Right lobe of liver (tissue), 6 donors: Measurements from ENCODE around the gene TSPAN5. TPM values are rescaled to one million over a fixed set of nuclear protein-coding genes. Genes with fewer than 3 reads are reported as not detected.

Experiments used
- ATAC-seq, 4 donors: fragments of 200-7000 bp; cut with Tn5 transposase; one replicate each; pipeline ENCODE4 v1.9.1; 2020; ENCODE audit warnings: mild to moderate bottlenecking in 4 of 4, moderate library complexity in 4 of 4
- DNase-seq, 3 donors: peaks; one replicate each; pipeline ENCODE4 v3.0.0-alpha.2; 2020
- H3K27ac ChIP-seq, 3 donors: fragments of 200-600 bp; one replicate each; pipeline ENCODE4 v1.8.0; 2022
- H3K27me3 ChIP-seq, 2 donors: fragments of 200-600 bp; one replicate each; pipeline ENCODE4 v1.8.0; 2022
- H3K36me3 ChIP-seq, 4 donors: fragments of 200-600 bp; sonication (generic) in 1 of 4; one replicate each; pipeline versions ENCODE4 v1.5.1 to v1.8.0; 2017 to 2022; ENCODE audit warnings: control low read depth in 1 of 4
- H3K4me1 ChIP-seq, 4 donors: fragments of 200-600 bp; sonication (generic) in 1 of 4; one replicate each; pipeline versions ENCODE4 v1.5.1 to v1.8.0; 2017 to 2022; ENCODE audit warnings: control low read depth in 1 of 4
- H3K4me3 ChIP-seq, 3 donors: fragments of 200-600 bp; one replicate each; pipeline ENCODE4 v1.8.0; 2022
- H3K9me3 ChIP-seq, 4 donors: fragments of 200-600 bp; sonication (generic) in 1 of 4; one replicate each; pipeline versions ENCODE4 v1.5.1 to v1.8.0; 2017 to 2022; ENCODE audit warnings: control low read depth in 1 of 4
- CTCF ChIP-seq, 4 donors: fragments of 200-600 bp in 3 of 4; fragments of 450-650 bp in 1 of 4; IDR thresholded peaks; one replicate each; pipeline versions ENCODE4 v1.5.1 to v1.8.0; 2016 to 2022; ENCODE audit warnings: antibody characterized with exemption in 4 of 4, mild to moderate bottlenecking in 2 of 4
- POLR2A ChIP-seq: fragments of 450-650 bp; IDR thresholded peaks from one replicate; pipeline ENCODE4 v1.6.1; 2017; ENCODE audit warnings: antibody characterized with exemption, mild to moderate bottlenecking
- WGBS: methylation state at CpG from one replicate; pipeline ENCODE4 v1.1.6; 2018; ENCODE audit warnings: low coverage, low lambda C conversion rate; ENCODE audit not compliant: insufficient coverage; ENCODE audit errors: missing lambda C conversion rate; 5-methylcytosine and 5-hydroxymethylcytosine counted together
- intact Hi-C, 2 donors: fragments of 100-400 bp; cut with DNase I; formaldehyde crosslinking; loops; one replicate each; pipeline versions ENCODE4 v1.11.2 to v1.14.1; 2022
- total RNA-seq, 6 experiments: library from RNA; depleted of rRNA in 2 of 6; stranded (reverse); fragments of >200 nt in 2 of 6; fragmentation: NEBNext Ultra II Directional in 3 of 6; extraction: Animal tissue kit (Norgen Biotek cat#: 25700) in 3 of 6; gene quantifications; one replicate each; pipeline versions ENCODE4 v1.1.0 to v1.2.4, GENCODE V29; 2016 to 2023
- donor health status: DM: no; HTN: yes; CAD: no.
- donor health status: DM: no; HTN: no; CAD: no.
- donor health status: DM: no; HTN: no; CAD: no.
- donor health status: DM: no; HTN: yes; CAD: no.
- donor health status: DM: no; HTN: yes; CAD: no.

Gene TSPAN5
- total RNA-seq, 6 experiments from 2014 or later = 0.12 to 1.2 (median 0.50) TPM

GRCh38 chr4:98609934-98610333 lies 48.5 kb downstream of the TSPAN5 start:
- WGBS = 73% methylated on average over 5 of the region's 5 CpGs
- intact Hi-C loops = no loop called here
- ATAC-seq (no peak), DNase-seq (no peak)
- Histone ChIP-seq H3K36me3 (no peaks in the 10 kb centered on the region), H3K4me3 (no peak overlapping the region), H3K9me3 (no peaks in the 10 kb centered on the region), H3K27me3 (no peaks in the 10 kb centered on the region), H3K4me1 (no peaks in the 10 kb centered on the region), H3K27ac (no peak overlapping the region)
- TF ChIP-seq CTCF (IDR thresholded peaks at IDR 0.05) (no peak), POLR2A (no peak)

- no peak overlapping the region for H3K27ac ChIP-seq
Observed at GRCh38 chr4:98608356-98608755, 50.1 kb downstream of the TSPAN5 start.

GRCh38 chr4:98606894-98607293 lies 51.5 kb downstream of the TSPAN5 start:
- Histone ChIP-seq H3K27ac (no peak overlapping the region), H3K27me3 (no peaks in the 10 kb centered on the region), H3K4me1 (no peaks in the 10 kb centered on the region), H3K9me3 (no peaks in the 10 kb centered on the region), H3K4me3 (no peak overlapping the region), H3K36me3 (no peaks in the 10 kb centered on the region)
- intact Hi-C loops = no loop called here
- no peak for TF ChIP-seq POLR2A
- no peak for TF ChIP-seq CTCF (IDR thresholded peaks at IDR 0.05)
- ATAC-seq (no peak), DNase-seq (no peak)
- 59% methylated on average over 6 of the region's 6 CpGs for WGBS

More at GRCh38 chr4:98608356-98608755, 50.1 kb downstream of the TSPAN5 start:
- H3K4me3 ChIP-seq = no peak overlapping the region
- H3K27me3 ChIP-seq = no peaks in the 10 kb centered on the region
- no peak for DNase-seq
- H3K4me1 ChIP-seq = no peaks in the 10 kb centered on the region
- 42% methylated on average over 5 of the region's 5 CpGs for WGBS
- intact Hi-C loops = no loop called here
- H3K36me3 ChIP-seq = no peaks in the 10 kb centered on the region
- no peak for TF ChIP-seq CTCF (IDR thresholded peaks at IDR 0.05)
- TF ChIP-seq POLR2A = no peak
- H3K9me3 ChIP-seq = no peaks in the 10 kb centered on the region
- ATAC-seq = no peak

- Histone ChIP-seq H3K4me3 (no peak overlapping the region), H3K27ac (no peak overlapping the region), H3K27me3 (no peaks in the 10 kb centered on the region), H3K4me1 (no peaks in the 10 kb centered on the region), H3K9me3 (no peaks in the 10 kb centered on the region), H3K36me3 (no peaks in the 10 kb centered on the region)
- TF ChIP-seq CTCF (IDR thresholded peaks at IDR 0.05) (no peak), POLR2A (no peak)
- ATAC-seq (no peak), DNase-seq (no peak)
- 69% methylated on average over 3 of the region's 3 CpGs for WGBS
- intact Hi-C loops = no loop called here
Observed at GRCh38 chr4:98605216-98605615, 53.2 kb downstream of the TSPAN5 start.

- Histone ChIP-seq H3K27ac (no peak overlapping the region), H3K27me3 (no peaks in the 10 kb centered on the region), H3K9me3 (no peaks in the 10 kb centered on the region), H3K4me1 (no peaks in the 10 kb centered on the region), H3K36me3 (no peaks in the 10 kb centered on the region), H3K4me3 (no peak overlapping the region)
- WGBS = 81% methylated on average over 1 of the region's 1 CpG
- DNase-seq (no peak), ATAC-seq (no peak)
- TF ChIP-seq CTCF (IDR thresholded peaks at IDR 0.05) = no peak
- TF ChIP-seq POLR2A = no peak
- intact Hi-C loops = no loop called here
Observed at GRCh38 chr4:98604723-98605122, 53.7 kb downstream of the TSPAN5 start.
